ENCODE measurements around the gene ASCC1.

- TF ChIP-seq CTCF (IDR thresholded peaks at IDR 0.05; ENCODE audit: borderline replicate concordance, extremely low read depth, low read length, poor library complexity, severe bottlenecking) (no peak), EZH2 (IDR thresholded peaks at IDR 0.05; ENCODE audit: borderline replicate concordance, low read depth, low read length, severe bottlenecking) (no peak)
These were observed 75.9 kb downstream of the ASCC1 start for GRCh38 chr10:72140174-72140573.

Data from DND-41 (cell line).